Liver (tissue), 9 donors: ENCODE results near the gene EIF2AK3. TPM values are rescaled to one million over a fixed set of nuclear protein-coding genes. Genes with fewer than 3 reads are reported as not detected.

Source experiments
- DNase-seq: peaks from one replicate; pipeline ENCODE4 v3.0.0-alpha.2; 2017; ENCODE audit warnings: low spot score
- H3K27ac ChIP-seq, 2 donors: one replicate each; pipeline ENCODE4 v1.7.0; 2013; ENCODE audit warnings: inconsistent platforms in 2 of 2, low read length in 2 of 2, control low read depth in 1 of 2, low read depth in 1 of 2, mild to moderate bottlenecking in 1 of 2
- H3K27me3 ChIP-seq, 4 donors: one replicate each; pipeline versions ENCODE4 v1.6.1 to v1.7.0; 2013; ENCODE audit warnings: low read length in 3 of 4, inconsistent platforms in 1 of 4, mild to moderate bottlenecking in 1 of 4, moderate library complexity in 1 of 4; ENCODE audit not compliant: control insufficient read depth in 4 of 4, insufficient read depth in 4 of 4
- H3K36me3 ChIP-seq, 4 donors: one replicate each; pipeline versions ENCODE4 v1.6.1 to v1.7.0; 2013; ENCODE audit warnings: low read length in 3 of 4, mild to moderate bottlenecking in 3 of 4, low read depth in 1 of 4, moderate library complexity in 1 of 4; ENCODE audit not compliant: control insufficient read depth in 4 of 4, insufficient read depth in 3 of 4
- H3K4me1 ChIP-seq, 4 donors: one replicate each; pipeline versions ENCODE4 v1.6.1 to v1.7.0; 2013; ENCODE audit warnings: low read length in 3 of 4, mild to moderate bottlenecking in 3 of 4, moderate library complexity in 1 of 4; ENCODE audit not compliant: control insufficient read depth in 4 of 4, insufficient read depth in 4 of 4
- H3K4me3 ChIP-seq, 3 donors: one replicate each; pipeline versions ENCODE4 v1.6.1 to v1.7.0; 2013; ENCODE audit warnings: low read length in 3 of 3, control low read depth in 1 of 3, low read depth in 1 of 3, mild to moderate bottlenecking in 1 of 3
- H3K9ac ChIP-seq, 2 donors: one replicate each; pipeline ENCODE4 v1.7.0; 2013; ENCODE audit warnings: low read length in 2 of 2, mild to moderate bottlenecking in 2 of 2, moderate library complexity in 2 of 2, control low read depth in 1 of 2, low read depth in 1 of 2
- H3K9me3 ChIP-seq, 4 donors: one replicate each; pipeline versions ENCODE4 v1.6.1 to v1.7.0; 2013; ENCODE audit warnings: low read length in 3 of 4; ENCODE audit not compliant: control insufficient read depth in 4 of 4
- EGR1 ChIP-seq, 2 donors: IDR thresholded peaks; 2 replicates each; pipeline ENCODE4 v1.6.1; 2016 to 2018; ENCODE audit warnings: antibody characterized with exemption in 2 of 2, low read depth in 2 of 2
- FOXA2 ChIP-seq: IDR thresholded peaks from 2 replicates; pipeline ENCODE4 v1.6.1; 2016; ENCODE audit warnings: antibody characterized with exemption
- GABPA ChIP-seq, 2 donors: IDR thresholded peaks in 1 of 2; conservative IDR thresholded peaks in 1 of 2; 2 replicates each; pipeline ENCODE4 v1.6.1; 2016; ENCODE audit warnings: antibody characterized with exemption in 2 of 2, mild to moderate bottlenecking in 1 of 2, moderate library complexity in 1 of 2
- HNF4G ChIP-seq: IDR thresholded peaks from 2 replicates; pipeline ENCODE4 v1.6.1; 2016; ENCODE audit warnings: antibody characterized with exemption
- JUND ChIP-seq, 2 donors: IDR thresholded peaks; 2 replicates each; pipeline ENCODE4 v1.6.1; 2016; ENCODE audit warnings: antibody characterized with exemption in 2 of 2
- MAX ChIP-seq: IDR thresholded peaks from 2 replicates; pipeline ENCODE4 v1.6.1; 2016; ENCODE audit warnings: antibody characterized with exemption
- NR2F2 ChIP-seq: IDR thresholded peaks from 2 replicates; pipeline ENCODE4 v1.6.1; 2016; ENCODE audit warnings: antibody characterized with exemption
- RAD21 ChIP-seq, 2 donors: IDR thresholded peaks; 2 replicates each; pipeline ENCODE4 v1.6.1; 2016; ENCODE audit warnings: antibody characterized with exemption in 2 of 2, mild to moderate bottlenecking in 2 of 2
- REST ChIP-seq: IDR thresholded peaks from 2 replicates; pipeline ENCODE4 v1.6.1; 2016; ENCODE audit warnings: antibody characterized with exemption, mild to moderate bottlenecking
- RXRA ChIP-seq, 2 donors: IDR thresholded peaks; 2 replicates each; pipeline ENCODE4 v1.6.1; 2017 to 2018; ENCODE audit warnings: antibody characterized with exemption in 2 of 2, mild to moderate bottlenecking in 1 of 2
- SP1 ChIP-seq: IDR thresholded peaks from 2 replicates; pipeline ENCODE4 v1.6.1; 2018; ENCODE audit warnings: antibody characterized with exemption, mild to moderate bottlenecking
- TAF1 ChIP-seq: conservative IDR thresholded peaks from 2 replicates; pipeline ENCODE4 v1.6.1; 2016; ENCODE audit warnings: antibody characterized with exemption, mild to moderate bottlenecking
- YY1 ChIP-seq: IDR thresholded peaks from 2 replicates; pipeline ENCODE4 v1.6.1; 2016; ENCODE audit warnings: antibody characterized with exemption, mild to moderate bottlenecking
- ZBTB33 ChIP-seq: IDR thresholded peaks from 2 replicates; pipeline ENCODE4 v1.6.1; 2016; ENCODE audit warnings: antibody characterized with exemption
- WGBS: extraction: QIAGEN DNeasy Blood & Tissue Kit; methylation state at CpG from one replicate; pipeline ENCODE4 v1.1.7; 2013; 5-methylcytosine and 5-hydroxymethylcytosine counted together
- polyA plus RNA-seq, 2 donors: library from polyadenylated mRNA; stranded (reverse) in 1 of 2; unstranded in 1 of 2; fragments of 200-250 nt in 1 of 2; fragments of >200 nt in 1 of 2; fragmentation: Nextera tagmentation in 1 of 2; extraction: Ambion mirVana in 1 of 2; gene quantifications; one replicate each; pipeline versions ENCODE4 v1.2.1 to v1.2.3, GENCODE V29; 2013 to 2015
- total RNA-seq, 2 donors: library from RNA; depleted of rRNA; stranded (reverse); fragments of >200 nt; gene quantifications; one replicate each; pipeline ENCODE4 v1.2.3, GENCODE V29; 2014
- TF ChIP-seq, protein P1 (sequence below): IDR thresholded peaks from 2 replicates; pipeline ENCODE4 v1.6.1; 2016; ENCODE audit warnings: antibody characterized with exemption
- TF ChIP-seq, protein P2 (sequence below): fragments of 150-350 bp; IDR thresholded peaks from 2 replicates; pipeline ENCODE4 v1.5.1; 2017; ENCODE audit warnings: improper control_type of control experiment, low read depth, low read length; ENCODE audit not compliant: missing input control
- donor health status: healthy.
- donor health status: healthy.
- donor health status: healthy.
- donor health status: healthy.
- donor health status: healthy.

The EIF2AK3 gene
- total and polyA plus RNA-seq, 4 donors: 2.9 to 31.5 (median 9.2) TPM

- no peaks in the 10 kb centered on the region for H3K4me1 ChIP-seq
- TF ChIP-seq ZBTB33 (no peak), YY1 (no peak), SP1 (no peak), FOXA2 (no peak), GABPA (IDR thresholded peaks at IDR 0.05 in 1 of 2, conservative IDR thresholded peaks at IDR 0.05 in 1 of 2) (no peak), NR2F2 (no peak), EGR1 (IDR thresholded peaks at IDR 0.05; ENCODE audit: low read depth in 2 of 2) (no peak), REST (no peak)
- TF ChIP-seq, protein P1, sequence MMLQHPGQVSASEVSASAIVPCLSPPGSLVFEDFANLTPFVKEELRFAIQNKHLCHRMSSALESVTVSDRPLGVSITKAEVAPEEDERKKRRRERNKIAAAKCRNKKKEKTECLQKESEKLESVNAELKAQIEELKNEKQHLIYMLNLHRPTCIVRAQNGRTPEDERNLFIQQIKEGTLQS: no peak
- TF ChIP-seq, protein P2, sequence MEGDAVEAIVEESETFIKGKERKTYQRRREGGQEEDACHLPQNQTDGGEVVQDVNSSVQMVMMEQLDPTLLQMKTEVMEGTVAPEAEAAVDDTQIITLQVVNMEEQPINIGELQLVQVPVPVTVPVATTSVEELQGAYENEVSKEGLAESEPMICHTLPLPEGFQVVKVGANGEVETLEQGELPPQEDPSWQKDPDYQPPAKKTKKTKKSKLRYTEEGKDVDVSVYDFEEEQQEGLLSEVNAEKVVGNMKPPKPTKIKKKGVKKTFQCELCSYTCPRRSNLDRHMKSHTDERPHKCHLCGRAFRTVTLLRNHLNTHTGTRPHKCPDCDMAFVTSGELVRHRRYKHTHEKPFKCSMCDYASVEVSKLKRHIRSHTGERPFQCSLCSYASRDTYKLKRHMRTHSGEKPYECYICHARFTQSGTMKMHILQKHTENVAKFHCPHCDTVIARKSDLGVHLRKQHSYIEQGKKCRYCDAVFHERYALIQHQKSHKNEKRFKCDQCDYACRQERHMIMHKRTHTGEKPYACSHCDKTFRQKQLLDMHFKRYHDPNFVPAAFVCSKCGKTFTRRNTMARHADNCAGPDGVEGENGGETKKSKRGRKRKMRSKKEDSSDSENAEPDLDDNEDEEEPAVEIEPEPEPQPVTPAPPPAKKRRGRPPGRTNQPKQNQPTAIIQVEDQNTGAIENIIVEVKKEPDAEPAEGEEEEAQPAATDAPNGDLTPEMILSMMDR: no peak
- no peaks in the 10 kb centered on the region for H3K27me3 ChIP-seq
- no peak for DNase-seq
- H3K4me3 ChIP-seq: no peak overlapping the region
- no peak overlapping the region for H3K27ac ChIP-seq
- peaks cover 3 to 34% (median 20%) of the 10 kb centered on the region in 4 donors for H3K36me3 ChIP-seq
- no peaks in the 10 kb centered on the region for H3K9me3 ChIP-seq
- no peak overlapping the region for H3K9ac ChIP-seq
- 99% methylated on average over 1 of the region's 1 CpG for WGBS
These were observed 70.0 kb downstream of the EIF2AK3 start for GRCh38 chr2:88557290-88557689.

GRCh38 chr2:88556026-88556425, 71.2 kb downstream of the EIF2AK3 start:
- H3K27ac ChIP-seq: no peak overlapping the region
- DNase-seq: no peak
- no peaks in the 10 kb centered on the region for H3K27me3 ChIP-seq
- no peak overlapping the region for H3K9ac ChIP-seq
- no peaks in the 10 kb centered on the region for H3K9me3 ChIP-seq
- WGBS: 88% methylated on average over 7 of the region's 7 CpGs
- H3K36me3 ChIP-seq: peaks cover 0 to 27% (median 15%) of the 10 kb centered on the region in 4 donors
- no peak overlapping the region for H3K4me3 ChIP-seq
- H3K4me1 ChIP-seq: no peaks in the 10 kb centered on the region
- TF ChIP-seq JUND (IDR thresholded peaks at IDR 0.05): no peak
- no peak for TF ChIP-seq MAX
- no peak for TF ChIP-seq HNF4G
- TF ChIP-seq EGR1 (IDR thresholded peaks at IDR 0.05; ENCODE audit: low read depth in 2 of 2): no peak
- TF ChIP-seq, protein P2: no peak
- no peak for TF ChIP-seq RXRA (IDR thresholded peaks at IDR 0.05)
- TF ChIP-seq RAD21 (IDR thresholded peaks at IDR 0.05): no peak
- no peak for TF ChIP-seq TAF1
- no peak for TF ChIP-seq ZBTB33
- TF ChIP-seq FOXA2: no peak
- TF ChIP-seq, protein P1: no peak
